Neural cell (in vitro differentiated cells): ENCODE results near the gene ZNF639. TPM values are rescaled to one million over a fixed set of nuclear protein-coding genes. Genes with fewer than 3 reads are reported as not detected.

Source experiments
- H2AFZ ChIP-seq: fragments of 200-600, 300-800 bp; sonication (generic), shearing (Covaris generic); 2 replicates; pipeline ENCODE4 v1.6.0; 2014; ENCODE audit warnings: low read depth, mild to moderate bottlenecking, antibody characterized with exemption, low read length, moderate library complexity
- H3F3A ChIP-seq: fragments of 200-600 bp; shearing (Covaris generic); 2 replicates; pipeline ENCODE4 v1.6.1; 2016; ENCODE audit warnings: mild to moderate bottlenecking, moderate library complexity, mixed read lengths, antibody characterized with exemption, low read length; ENCODE audit not compliant: insufficient read depth, poor library complexity, severe bottlenecking
- H3K27ac ChIP-seq: fragments of 200-600, 300-800 bp; sonication (generic), shearing (Covaris generic); 2 replicates; pipeline ENCODE4 v1.5.1; 2014; ENCODE audit warnings: mild to moderate bottlenecking, low read length, moderate library complexity
- H3K27me3 ChIP-seq: fragments of 300-800, 200-600 bp; sonication (generic), shearing (Covaris generic); 2 replicates; pipeline ENCODE4 v1.6.0; 2014; ENCODE audit warnings: mild to moderate bottlenecking, low read depth, low read length, moderate library complexity; ENCODE audit not compliant: insufficient read depth
- H3K36me3 ChIP-seq: fragments of 300-800, 200-600 bp; sonication (generic), shearing (Covaris generic); 2 replicates; pipeline ENCODE4 v1.5.1; 2014; ENCODE audit warnings: mild to moderate bottlenecking, antibody characterized with exemption, low read length, moderate library complexity; ENCODE audit not compliant: insufficient read depth
- H3K4me2 ChIP-seq: fragments of 300-800, 200-600 bp; sonication (generic), shearing (Covaris generic); 2 replicates; pipeline ENCODE4 v1.6.0; 2014; ENCODE audit warnings: mild to moderate bottlenecking, low read length
- H3K4me3 ChIP-seq: fragments of 300-800, 200-600 bp; sonication (generic), shearing (Covaris generic); 2 replicates; pipeline ENCODE4 v1.5.1; 2014; ENCODE audit warnings: mild to moderate bottlenecking, low read length, moderate library complexity
- H3K79me2 ChIP-seq: fragments of 200-600 bp; shearing (Covaris generic); replicated peaks from 2 replicates; pipeline ENCODE4 v1.6.0; 2014; ENCODE audit warnings: mild to moderate bottlenecking, low read length, moderate library complexity; ENCODE audit not compliant: insufficient read depth
- H3K9ac ChIP-seq: fragments of 300-800, 200-600 bp; sonication (generic), shearing (Covaris generic); 2 replicates; pipeline ENCODE4 v1.6.1; 2016; ENCODE audit warnings: mild to moderate bottlenecking, low read length, mixed read lengths
- H3K9me2 ChIP-seq: fragments of 200-600 bp; shearing (Covaris generic); 2 replicates; pipeline ENCODE4 v1.6.1; 2016; ENCODE audit warnings: mild to moderate bottlenecking, low read length, mixed read lengths; ENCODE audit not compliant: insufficient read depth
- H3K9me3 ChIP-seq: fragments of 200-600, 300-800 bp; sonication (generic), shearing (Covaris generic); 2 replicates; pipeline ENCODE4 v1.6.1; 2016; ENCODE audit warnings: mild to moderate bottlenecking, mixed run types, low read length, moderate library complexity, mixed read lengths
- H4K20me1 ChIP-seq: fragments of 200-600 bp; shearing (Covaris generic); 2 replicates; pipeline ENCODE4 v1.6.1; 2016; ENCODE audit warnings: mild to moderate bottlenecking, mixed run types; ENCODE audit not compliant: insufficient read depth
- EP300 ChIP-seq: fragments of 450-650 bp; conservative IDR thresholded peaks from 2 replicates; pipeline ENCODE4 v1.6.1; 2014; ENCODE audit warnings: antibody characterized with exemption, mild to moderate bottlenecking, moderate library complexity; ENCODE audit not compliant: poor library complexity, severe bottlenecking
- EZH2 ChIP-seq: fragments of 200-600, 300-800 bp; shearing (Covaris generic), sonication (generic); IDR thresholded peaks from 2 replicates; pipeline ENCODE4 v1.6.1; 2014; ENCODE audit warnings: antibody characterized with exemption, low read length, borderline replicate concordance, mild to moderate bottlenecking; ENCODE audit not compliant: insufficient read depth, poor library complexity, severe bottlenecking
- MXI1 ChIP-seq: fragments of 450-650 bp; conservative IDR thresholded peaks from 2 replicates; pipeline ENCODE4 v1.6.1; 2014; ENCODE audit warnings: antibody characterized with exemption, mild to moderate bottlenecking; ENCODE audit not compliant: poor library complexity, severe bottlenecking
- POLR2AphosphoS5 ChIP-seq: IDR thresholded peaks from 2 replicates; pipeline ENCODE4 v1.6.1; 2012
- RAD21 ChIP-seq: fragments of 450-650 bp; conservative IDR thresholded peaks from 2 replicates; pipeline ENCODE4 v1.6.1; 2014; ENCODE audit warnings: antibody characterized with exemption, mild to moderate bottlenecking, moderate library complexity
- SMC3 ChIP-seq: fragments of 450-650 bp; conservative IDR thresholded peaks from 2 replicates; pipeline ENCODE4 v1.6.1; 2014; ENCODE audit warnings: antibody characterized with exemption, mild to moderate bottlenecking, moderate library complexity; ENCODE audit not compliant: poor library complexity
- TAF1 ChIP-seq: IDR thresholded peaks from 2 replicates; pipeline ENCODE4 v1.6.1; 2012; ENCODE audit warnings: low read depth
- polyA plus RNA-seq: library from polyadenylated mRNA; depleted of rRNA; stranded (reverse); fragments of >200 nt; gene quantifications from 2 replicates; pipeline ENCODE4 v1.2.3, GENCODE V29; 2014
- TF ChIP-seq, protein P1 (sequence below): IDR thresholded peaks from 2 replicates; pipeline ENCODE4 v1.6.1; 2012; ENCODE audit warnings: borderline replicate concordance
- TF ChIP-seq, protein P2 (sequence below): fragments of 450-650 bp; IDR thresholded peaks from 2 replicates; pipeline ENCODE4 v1.5.1; 2014; ENCODE audit warnings: antibody characterized with exemption, mild to moderate bottlenecking, moderate library complexity; ENCODE audit not compliant: poor library complexity, severe bottlenecking

Gene ZNF639
- polyA plus RNA-seq, 1 donor from 2014 or later = 100 TPM

DNA sequence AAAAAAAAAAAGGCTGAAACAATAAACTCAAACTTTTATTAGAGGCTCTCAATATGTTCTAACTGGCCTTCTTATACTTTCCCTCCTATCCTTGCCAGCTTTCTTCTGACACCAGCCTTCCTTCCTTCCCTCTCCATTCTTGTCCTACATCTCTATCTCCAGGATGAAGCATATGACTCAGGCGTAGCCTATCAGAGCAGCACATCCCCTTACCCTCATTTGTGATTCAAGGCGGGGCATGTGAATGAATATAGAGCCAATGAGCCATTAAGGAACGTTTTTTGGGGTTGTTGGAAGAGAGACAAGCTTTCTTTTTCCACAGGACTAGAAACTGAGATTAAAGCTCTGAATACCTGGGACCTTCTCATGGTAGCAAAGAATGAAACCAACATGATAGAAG is 46.8 kb upstream of the ZNF639 start:
- Histone ChIP-seq H3K4me3 (no peak overlapping the region), H3K9me3 (no peaks in the 10 kb centered on the region), H3K4me2 (no peak overlapping the region), H4K20me1 (no peaks in the 10 kb centered on the region), H3F3A (no peaks in the 10 kb centered on the region), H3K27ac (no peak overlapping the region), H3K36me3 (no peaks in the 10 kb centered on the region), H2AFZ (no peak overlapping the region), H3K79me2 (no peaks in the 10 kb centered on the region), H3K9me2 (no peaks in the 10 kb centered on the region), H3K27me3 (no peaks in the 10 kb centered on the region), H3K9ac (no peak overlapping the region)
- no peak for TF ChIP-seq EZH2

DNA sequence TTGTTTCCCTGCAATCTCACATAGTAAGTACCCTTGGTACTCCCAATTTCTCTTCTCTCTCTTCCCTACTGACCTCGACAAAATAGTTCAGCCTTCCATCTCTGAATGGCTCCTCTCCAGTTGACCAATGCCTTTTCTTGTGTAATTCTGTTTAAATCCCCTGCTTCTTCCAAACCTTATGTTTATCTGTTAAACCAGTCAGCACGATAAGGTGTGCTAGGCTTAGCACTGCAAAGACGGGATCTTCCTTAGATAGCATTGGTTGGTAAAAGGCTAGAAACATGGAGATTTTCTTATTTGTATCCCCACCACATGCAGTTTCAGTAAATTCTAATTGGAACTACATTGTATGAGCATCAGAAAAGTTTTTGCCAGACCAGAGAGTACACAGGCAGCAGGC is 46.1 kb upstream of the ZNF639 start:
- H3K4me3 ChIP-seq = no peak overlapping the region
- H3K36me3 ChIP-seq = no peaks in the 10 kb centered on the region
- H3K79me2 ChIP-seq = no peaks in the 10 kb centered on the region
- TF ChIP-seq RAD21 (no peak), POLR2AphosphoS5 (no peak), EP300 (no peak), MXI1 (no peak), EZH2 (no peak), TAF1 (no peak), SMC3 (no peak)
- TF ChIP-seq, protein P1, sequence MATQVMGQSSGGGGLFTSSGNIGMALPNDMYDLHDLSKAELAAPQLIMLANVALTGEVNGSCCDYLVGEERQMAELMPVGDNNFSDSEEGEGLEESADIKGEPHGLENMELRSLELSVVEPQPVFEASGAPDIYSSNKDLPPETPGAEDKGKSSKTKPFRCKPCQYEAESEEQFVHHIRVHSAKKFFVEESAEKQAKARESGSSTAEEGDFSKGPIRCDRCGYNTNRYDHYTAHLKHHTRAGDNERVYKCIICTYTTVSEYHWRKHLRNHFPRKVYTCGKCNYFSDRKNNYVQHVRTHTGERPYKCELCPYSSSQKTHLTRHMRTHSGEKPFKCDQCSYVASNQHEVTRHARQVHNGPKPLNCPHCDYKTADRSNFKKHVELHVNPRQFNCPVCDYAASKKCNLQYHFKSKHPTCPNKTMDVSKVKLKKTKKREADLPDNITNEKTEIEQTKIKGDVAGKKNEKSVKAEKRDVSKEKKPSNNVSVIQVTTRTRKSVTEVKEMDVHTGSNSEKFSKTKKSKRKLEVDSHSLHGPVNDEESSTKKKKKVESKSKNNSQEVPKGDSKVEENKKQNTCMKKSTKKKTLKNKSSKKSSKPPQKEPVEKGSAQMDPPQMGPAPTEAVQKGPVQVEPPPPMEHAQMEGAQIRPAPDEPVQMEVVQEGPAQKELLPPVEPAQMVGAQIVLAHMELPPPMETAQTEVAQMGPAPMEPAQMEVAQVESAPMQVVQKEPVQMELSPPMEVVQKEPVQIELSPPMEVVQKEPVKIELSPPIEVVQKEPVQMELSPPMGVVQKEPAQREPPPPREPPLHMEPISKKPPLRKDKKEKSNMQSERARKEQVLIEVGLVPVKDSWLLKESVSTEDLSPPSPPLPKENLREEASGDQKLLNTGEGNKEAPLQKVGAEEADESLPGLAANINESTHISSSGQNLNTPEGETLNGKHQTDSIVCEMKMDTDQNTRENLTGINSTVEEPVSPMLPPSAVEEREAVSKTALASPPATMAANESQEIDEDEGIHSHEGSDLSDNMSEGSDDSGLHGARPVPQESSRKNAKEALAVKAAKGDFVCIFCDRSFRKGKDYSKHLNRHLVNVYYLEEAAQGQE = no peak
- TF ChIP-seq, protein P2, sequence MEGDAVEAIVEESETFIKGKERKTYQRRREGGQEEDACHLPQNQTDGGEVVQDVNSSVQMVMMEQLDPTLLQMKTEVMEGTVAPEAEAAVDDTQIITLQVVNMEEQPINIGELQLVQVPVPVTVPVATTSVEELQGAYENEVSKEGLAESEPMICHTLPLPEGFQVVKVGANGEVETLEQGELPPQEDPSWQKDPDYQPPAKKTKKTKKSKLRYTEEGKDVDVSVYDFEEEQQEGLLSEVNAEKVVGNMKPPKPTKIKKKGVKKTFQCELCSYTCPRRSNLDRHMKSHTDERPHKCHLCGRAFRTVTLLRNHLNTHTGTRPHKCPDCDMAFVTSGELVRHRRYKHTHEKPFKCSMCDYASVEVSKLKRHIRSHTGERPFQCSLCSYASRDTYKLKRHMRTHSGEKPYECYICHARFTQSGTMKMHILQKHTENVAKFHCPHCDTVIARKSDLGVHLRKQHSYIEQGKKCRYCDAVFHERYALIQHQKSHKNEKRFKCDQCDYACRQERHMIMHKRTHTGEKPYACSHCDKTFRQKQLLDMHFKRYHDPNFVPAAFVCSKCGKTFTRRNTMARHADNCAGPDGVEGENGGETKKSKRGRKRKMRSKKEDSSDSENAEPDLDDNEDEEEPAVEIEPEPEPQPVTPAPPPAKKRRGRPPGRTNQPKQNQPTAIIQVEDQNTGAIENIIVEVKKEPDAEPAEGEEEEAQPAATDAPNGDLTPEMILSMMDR = no peak
- no peak overlapping the region for H2AFZ ChIP-seq
- H3K4me2 ChIP-seq = no peak overlapping the region
- no peak overlapping the region for H3K27ac ChIP-seq
- no peaks in the 10 kb centered on the region for H4K20me1 ChIP-seq
- no peaks in the 10 kb centered on the region for H3K9me3 ChIP-seq
- H3K27me3 ChIP-seq = no peaks in the 10 kb centered on the region
- no peaks in the 10 kb centered on the region for H3K9me2 ChIP-seq
- no peak overlapping the region for H3K9ac ChIP-seq
- H3F3A ChIP-seq = no peaks in the 10 kb centered on the region

DNA sequence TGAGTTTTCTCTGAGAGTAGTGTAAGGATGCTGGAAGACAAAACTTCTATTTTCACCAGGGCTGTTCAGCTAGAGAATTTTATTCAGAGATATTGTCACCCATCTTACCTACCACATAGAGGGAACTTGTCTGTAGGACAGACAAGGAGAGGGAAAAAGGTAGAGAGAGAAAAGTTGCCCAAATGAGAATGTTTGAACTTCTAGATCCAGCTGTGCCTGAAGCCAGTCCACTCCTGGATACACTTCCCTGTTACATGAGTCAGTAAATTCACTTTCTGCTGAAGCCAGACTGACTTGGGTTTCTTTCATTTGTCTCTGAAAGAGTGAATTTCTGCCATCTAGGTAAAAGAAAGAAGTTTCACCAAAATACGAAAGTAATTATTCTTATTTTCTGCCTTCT is 44.7 kb upstream of the ZNF639 start:
- no peaks in the 10 kb centered on the region for H4K20me1 ChIP-seq
- H3K9me2 ChIP-seq = no peaks in the 10 kb centered on the region
- no peaks in the 10 kb centered on the region for H3K79me2 ChIP-seq
- no peak overlapping the region for H3K9ac ChIP-seq
- H2AFZ ChIP-seq = no peak overlapping the region
- H3K36me3 ChIP-seq = no peaks in the 10 kb centered on the region
- H3K27ac ChIP-seq = no peak overlapping the region
- H3K4me3 ChIP-seq = no peak overlapping the region
- no peaks in the 10 kb centered on the region for H3F3A ChIP-seq
- TF ChIP-seq TAF1 (no peak), POLR2AphosphoS5 (no peak), EZH2 (no peak), SMC3 (no peak), MXI1 (no peak), EP300 (no peak), RAD21 (no peak)
- TF ChIP-seq, protein P2 = no peak
- TF ChIP-seq, protein P1 = no peak
- no peaks in the 10 kb centered on the region for H3K9me3 ChIP-seq
- H3K27me3 ChIP-seq = no peaks in the 10 kb centered on the region
- no peak overlapping the region for H3K4me2 ChIP-seq
